GM21381 (cell line): ENCODE data around the gene THBS2.
"Not testable (repeated sequence)": the region's sequence is repeated elsewhere in the genome, so short reads cannot be mapped to it uniquely, and the experiment has no call there.

ENCODE experiments used
- ATAC-seq: cut with Tn5 transposase; IDR thresholded peaks from one replicate; pipeline ENCODE4 v1.9.1; 2021; ENCODE audit warnings: mild to moderate bottlenecking, moderate library complexity; ENCODE audit not compliant: unreplicated experiment

The THBS2 gene

GRCh38 chr6:169212897-169213813, 40.5 kb downstream of the THBS2 start:
- peak; percentile 99 for ATAC-seq

DNA sequence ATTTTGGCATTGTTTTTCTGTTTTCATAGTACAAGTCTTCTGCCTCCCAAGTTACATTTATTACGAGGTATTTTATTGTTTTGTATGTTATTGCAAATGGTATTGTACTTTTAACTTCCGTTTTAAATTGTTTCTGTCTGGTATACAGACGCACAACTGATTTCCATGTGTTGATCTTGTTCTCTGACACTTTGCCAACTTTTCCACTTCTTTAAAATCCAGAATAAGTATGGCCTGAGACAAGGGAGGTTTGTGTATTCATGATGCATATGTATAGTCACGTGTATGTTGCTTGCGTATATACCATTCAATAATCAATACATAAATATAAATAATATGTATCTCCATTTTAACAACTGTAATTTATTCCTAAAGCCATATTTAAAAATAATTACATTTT, 41.2 kb downstream of the THBS2 start:
- ATAC-seq: no peak

- no peak for ATAC-seq
These were observed 41.8 kb downstream of the THBS2 start for GRCh38 chr6:169211881-169212280.

DNA sequence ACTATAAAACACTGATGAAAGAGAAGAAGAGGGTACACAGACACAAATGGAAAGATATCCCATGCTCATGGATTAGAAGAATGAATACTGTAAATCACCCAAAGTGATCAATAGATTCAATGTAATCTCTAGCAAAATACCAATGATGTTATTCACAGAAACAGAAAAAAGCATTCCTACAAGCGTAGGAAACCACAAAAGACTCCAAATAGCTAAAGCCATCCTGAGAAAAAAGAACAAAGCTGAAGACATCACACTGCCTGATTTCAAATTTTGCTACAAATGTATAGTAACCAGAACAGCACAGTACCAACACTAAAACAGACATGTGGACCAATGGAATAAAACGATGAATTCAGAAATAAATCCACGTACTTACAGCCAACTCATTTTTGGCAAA, 43.0 kb downstream of the THBS2 start:
- no peak for ATAC-seq

DNA sequence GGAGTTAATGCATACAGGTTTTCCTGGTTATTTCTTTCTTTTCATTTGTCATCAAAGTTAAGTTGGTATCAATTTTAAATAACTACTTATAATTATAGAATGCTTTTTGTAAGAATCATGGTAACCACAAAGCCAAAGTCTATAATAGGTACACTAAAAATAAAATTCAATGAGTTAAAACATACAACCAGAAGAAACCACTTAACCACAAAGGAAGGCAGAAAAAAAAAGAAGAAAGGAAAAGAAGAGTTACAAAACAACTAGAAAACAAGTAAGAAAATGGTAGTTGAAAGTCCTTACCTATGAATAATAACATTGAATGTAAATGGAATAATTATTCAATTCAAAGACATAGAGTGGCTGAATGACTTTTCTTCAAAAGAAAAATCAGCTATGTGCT, 45.6 kb downstream of the THBS2 start:
- no peak for ATAC-seq

- ATAC-seq: no peak
These were observed 46.2 kb downstream of the THBS2 start for GRCh38 chr6:169207482-169207881.

- ATAC-seq: no peak
These were observed 48.2 kb downstream of the THBS2 start for GRCh38 chr6:169205176-169206160.

- ATAC-seq: no peak
These were observed 49.5 kb downstream of the THBS2 start for GRCh38 chr6:169204167-169204566.

DNA sequence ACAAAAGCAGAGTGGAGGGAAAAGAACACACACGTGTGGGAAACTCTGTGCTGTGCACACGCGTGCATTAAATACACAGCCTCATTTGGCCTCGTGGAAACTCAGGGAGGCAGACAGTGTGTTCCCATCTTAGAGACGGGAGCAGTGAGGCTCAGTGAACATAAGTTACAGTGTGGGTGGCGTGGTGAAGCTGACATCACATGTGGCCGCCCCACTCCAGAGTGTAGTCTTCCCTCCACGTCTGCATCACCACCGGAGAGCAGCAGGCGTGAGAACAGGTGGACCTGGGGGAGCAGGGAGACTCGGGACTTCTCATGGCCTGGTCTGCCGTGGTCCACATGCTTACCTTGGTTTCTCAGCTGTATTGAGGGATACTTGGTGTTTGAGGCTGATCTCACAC, 51.7 kb downstream of the THBS2 start:
- no peak for ATAC-seq

DNA sequence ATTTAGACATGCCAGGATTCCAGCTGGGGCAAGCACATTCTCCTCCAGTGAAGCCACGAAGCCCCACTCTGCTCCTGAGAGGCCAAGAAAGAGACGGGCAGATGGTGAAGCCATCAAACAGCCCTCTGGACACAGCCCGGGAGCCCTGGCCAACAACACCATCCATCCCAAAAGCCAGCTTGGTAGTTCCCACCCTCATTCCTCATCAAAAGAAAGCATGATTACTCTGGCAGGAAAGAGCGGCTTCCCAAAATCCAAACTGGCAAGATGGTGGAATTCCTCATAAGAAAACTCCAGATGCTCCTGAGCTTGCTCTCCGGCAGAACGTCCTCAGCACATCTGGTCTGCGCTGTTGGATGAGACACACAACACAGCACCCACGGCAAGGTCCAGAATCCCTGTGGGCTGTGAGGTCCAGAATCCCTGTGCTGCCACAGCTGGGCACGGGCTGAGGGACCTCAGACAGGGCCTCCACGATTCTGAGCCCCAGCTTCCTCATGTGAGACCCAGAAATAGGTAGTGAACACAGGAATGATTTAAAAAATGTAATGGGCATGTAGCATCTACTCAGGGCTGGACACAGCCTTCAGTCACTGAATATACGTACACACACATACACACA, 52.6 kb downstream of the THBS2 start:
- no peak for ATAC-seq

DNA sequence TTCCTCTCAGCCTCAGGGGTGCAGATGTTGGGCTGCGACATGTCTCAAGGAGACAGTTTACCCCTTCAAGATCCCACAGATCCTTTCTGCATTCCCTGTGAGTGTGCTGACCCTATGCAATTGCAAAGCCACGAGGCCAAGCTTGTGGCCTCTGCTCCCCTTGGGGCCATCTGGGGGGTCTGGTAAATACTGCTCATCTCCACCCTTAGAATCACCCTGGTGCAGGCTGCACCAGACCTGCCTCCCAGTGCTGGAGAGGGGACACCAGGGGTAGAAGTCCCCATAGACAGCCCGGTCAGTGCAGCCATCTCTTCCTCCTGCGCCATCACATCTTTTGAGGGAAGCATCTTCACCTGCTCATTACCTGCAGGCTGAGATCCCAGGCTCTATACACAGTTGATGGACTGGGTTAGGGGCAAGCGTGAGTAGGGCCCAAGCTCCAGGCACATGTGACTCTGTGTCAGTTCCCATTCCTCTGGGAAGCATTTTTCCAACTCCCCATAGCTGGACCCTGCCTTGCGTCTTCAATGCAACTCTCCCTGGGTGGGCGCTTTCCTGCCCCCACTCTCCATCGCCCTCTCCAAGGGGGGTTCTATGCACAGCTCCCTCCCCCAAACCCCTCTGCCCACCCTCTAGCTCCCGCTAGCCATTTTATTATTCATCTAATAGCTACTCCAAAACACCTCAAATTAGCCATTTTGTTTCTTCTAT, 53.9 kb downstream of the THBS2 start:
- ATAC-seq: no peak

- no peak for ATAC-seq
These were observed 54.8 kb downstream of the THBS2 start for GRCh38 chr6:169198885-169199284.

GRCh38 chr6:169197929-169198328, 55.7 kb downstream of the THBS2 start:
- not testable (repeated sequence) for ATAC-seq

DNA sequence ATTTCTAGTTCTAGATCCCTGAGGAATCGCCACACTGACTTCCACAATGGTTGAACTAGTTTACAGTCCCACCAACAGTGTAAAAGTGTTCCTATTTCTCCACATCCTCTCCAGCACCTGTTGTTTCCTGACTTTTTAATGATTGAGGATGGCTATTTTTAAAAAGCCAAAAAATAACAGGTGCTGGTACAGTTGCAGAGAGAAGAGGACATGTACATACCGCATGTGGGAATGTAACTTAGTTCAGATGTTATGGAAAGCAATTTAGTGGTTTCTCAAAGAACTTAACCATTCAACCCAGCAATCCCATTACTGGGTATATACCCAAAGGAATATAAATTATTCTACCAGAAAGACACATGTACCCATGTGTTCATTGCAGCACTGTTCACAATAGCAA, 57.4 kb downstream of the THBS2 start:
- ATAC-seq: not testable (repeated sequence)

GRCh38 chr6:169194737-169195136, 58.9 kb downstream of the THBS2 start:
- no peak for ATAC-seq

DNA sequence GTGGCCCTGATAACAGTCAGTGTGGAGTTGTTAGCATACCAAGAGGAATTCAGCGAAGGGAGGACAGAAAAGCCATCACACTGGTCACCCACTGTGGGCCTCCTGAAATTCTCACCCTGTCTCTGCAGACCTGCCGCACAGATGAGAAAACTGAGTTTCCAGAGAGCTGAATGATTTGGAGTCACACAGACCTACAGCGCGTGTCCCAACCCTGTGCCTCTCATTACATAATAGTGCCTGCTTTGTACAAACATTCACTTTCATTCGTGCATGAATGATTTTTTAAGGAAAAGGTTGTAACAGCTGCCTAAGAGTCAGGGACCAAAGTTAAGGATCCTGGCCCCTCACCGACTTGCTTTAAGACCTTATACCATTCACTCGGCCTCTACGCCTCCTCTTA, 62.7 kb downstream of the THBS2 start:
- ATAC-seq: no peak

DNA sequence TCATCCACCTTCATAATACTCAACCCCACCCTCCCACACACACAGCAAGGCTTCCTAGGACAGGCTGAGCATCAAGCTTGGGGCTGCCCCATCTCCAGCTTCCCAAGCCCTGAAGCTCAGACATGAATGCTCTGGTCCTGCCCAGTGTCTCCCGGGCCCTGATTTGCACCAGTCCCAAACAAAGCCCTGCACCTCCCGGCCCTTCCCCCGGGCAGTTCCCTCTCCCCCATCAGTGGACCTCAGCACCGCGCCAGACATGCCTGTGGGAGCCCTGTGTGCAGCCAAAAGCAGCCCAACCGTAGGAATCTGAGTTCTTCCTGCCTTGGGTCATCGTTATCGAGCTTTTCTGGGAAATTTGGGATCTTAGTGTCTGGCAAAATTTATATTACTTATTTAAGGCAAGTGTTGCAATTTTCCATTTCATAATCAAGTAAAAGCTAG, 63.5 kb downstream of the THBS2 start:
- no peak for ATAC-seq

DNA sequence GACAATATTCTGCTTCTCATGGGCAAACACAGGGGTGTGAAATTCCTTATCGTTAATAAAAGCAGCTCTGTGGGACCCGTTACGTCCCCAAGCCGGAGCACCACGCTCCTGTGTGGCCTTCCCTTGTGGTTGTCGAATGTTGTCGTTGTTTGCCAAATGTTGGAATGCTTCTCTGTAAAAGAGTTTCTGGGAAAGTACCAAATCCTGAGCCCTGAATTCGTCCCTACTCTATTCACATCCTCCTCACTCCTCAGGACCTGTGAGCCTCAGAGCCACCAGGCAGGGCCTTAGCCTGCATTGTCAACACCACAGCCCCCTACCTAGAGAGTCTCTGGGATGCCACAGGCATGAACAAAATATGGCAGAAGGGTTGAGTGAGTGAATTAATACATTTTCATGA, 64.0 kb downstream of the THBS2 start:
- ATAC-seq: no peak

DNA sequence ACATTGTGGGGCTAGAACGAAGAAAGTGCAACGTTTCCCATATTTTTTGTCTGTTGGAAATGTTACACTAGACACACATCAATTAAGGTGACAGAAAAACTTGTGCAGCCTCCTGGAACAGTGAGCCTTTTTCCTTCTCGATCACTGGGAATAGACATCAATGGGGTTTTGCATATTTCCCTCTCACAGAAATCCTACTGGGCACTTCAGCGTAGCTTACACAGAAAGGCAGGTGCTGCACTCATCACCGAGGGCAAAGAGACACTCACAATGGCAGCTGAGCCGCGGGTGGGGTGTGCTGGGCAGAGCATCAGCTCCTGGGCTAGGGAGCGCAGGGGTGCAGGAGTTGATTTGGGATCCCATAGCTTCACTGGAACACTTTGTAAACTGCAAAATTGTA, 64.5 kb downstream of the THBS2 start:
- no peak for ATAC-seq

DNA sequence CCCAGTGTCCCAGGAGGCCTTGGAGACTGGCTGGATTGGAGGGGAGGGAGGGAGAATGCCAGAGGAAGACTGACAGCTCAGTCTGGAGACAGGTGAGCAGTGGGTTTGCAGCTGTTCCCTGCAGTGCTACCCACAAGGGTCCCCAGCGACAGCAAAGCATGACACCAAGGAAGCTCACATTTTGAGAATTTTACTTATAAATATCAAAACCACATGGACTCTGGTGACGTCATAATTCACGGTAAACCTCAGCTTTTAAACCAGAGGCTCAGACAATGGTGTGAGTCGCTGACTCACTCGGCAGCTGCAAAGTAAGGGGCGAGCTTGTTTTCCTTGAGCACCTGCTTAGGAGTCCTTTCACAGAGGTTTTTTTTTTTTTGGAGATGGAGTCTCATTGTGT, 65.2 kb downstream of the THBS2 start:
- ATAC-seq: no peak
